GM21576 (cell line): Measurements from ENCODE around the gene SEMA3B.
"Not testable (repeated sequence)": the region's sequence is repeated elsewhere in the genome, so short reads cannot be mapped to it uniquely, and the experiment has no call there.

ENCODE experiments used
- ATAC-seq: cut with Tn5 transposase; IDR thresholded peaks from one replicate; pipeline ENCODE4 v1.9.1; 2021; ENCODE audit warnings: mild to moderate bottlenecking, moderate library complexity; ENCODE audit not compliant: unreplicated experiment

Gene SEMA3B

DNA sequence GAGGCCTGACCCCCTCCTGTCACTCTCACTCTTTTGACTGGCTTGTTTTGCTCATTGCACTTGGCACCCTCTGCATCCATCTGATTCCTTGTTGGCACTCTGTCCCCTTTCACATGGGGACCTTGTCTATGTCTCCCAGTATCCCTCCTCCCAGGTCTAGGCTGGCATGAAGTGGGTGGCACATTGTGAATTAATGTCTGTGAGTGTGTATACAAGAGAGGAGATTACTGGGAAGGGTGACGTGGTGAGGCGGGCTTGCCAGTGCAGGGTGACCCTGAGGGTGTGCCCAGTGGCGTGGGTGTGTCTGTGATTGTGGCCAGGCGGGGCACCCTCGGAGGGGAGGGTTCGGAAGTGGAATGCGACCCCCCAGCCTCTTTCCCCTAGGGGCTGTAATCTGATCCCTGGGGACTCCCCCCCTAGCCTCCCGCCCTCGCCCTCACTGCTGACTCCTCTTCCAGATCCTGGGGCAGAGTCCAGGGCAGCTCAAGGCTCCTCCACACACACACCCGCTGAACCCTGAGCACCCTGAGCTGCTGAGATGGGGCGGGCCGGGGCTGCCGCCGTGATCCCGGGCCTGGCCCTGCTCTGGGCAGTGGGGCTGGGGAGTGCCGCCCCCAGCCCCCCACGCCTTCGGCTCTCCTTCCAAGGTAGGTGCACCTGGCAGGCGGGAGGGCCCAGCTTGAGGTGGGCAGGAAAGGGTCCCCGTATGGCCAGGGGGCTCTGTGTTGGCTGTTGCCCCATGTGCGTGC lies at the start of gene SEMA3B:
Gene SEMA3B, plus strand, starts transcription at position 445 of the 749 bp plus-strand sequence. Its CDS starts 94 bp downstream, at position 539.
- no peak for ATAC-seq

DNA sequence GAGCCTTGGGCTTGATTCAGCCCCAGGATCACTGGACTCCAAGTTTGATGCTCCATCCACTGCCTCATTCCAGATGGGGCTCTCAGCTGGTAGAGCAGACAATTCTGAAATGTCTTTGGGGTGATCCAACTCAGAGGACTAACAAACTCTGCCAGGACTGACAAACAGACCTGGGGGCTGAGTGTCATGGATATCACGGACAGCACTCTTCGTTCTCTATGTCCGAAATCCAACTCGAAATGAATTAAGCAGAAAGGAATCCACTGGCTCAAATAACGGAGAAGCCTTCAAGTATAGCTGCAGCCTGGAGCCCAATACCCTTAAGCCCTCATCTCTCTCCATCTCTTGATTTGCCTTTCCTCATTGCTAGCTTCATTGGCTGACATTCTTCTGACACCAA lies 49.7 kb upstream of the SEMA3B start:
- ATAC-seq = no peak

DNA sequence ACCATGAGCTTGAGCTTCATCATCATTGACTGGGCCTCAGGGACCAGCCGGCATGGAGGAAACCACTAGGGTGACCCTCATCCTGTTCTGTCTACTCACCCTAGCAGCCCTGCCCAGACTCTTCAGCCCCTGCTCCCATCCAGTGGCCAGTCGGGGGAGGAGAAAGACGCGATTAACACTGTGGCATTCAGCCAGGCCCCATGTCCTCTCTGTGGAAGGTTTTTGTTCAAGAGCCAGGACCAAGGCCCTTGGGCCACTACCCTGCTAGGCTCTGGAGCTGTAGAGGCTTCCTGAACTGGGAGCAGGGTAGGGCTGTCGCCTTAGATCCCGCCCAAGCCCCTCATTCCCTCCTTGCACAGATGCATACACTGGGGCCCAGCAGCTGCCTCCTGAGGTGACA lies 48.8 kb upstream of the SEMA3B start:
- no peak for ATAC-seq

DNA sequence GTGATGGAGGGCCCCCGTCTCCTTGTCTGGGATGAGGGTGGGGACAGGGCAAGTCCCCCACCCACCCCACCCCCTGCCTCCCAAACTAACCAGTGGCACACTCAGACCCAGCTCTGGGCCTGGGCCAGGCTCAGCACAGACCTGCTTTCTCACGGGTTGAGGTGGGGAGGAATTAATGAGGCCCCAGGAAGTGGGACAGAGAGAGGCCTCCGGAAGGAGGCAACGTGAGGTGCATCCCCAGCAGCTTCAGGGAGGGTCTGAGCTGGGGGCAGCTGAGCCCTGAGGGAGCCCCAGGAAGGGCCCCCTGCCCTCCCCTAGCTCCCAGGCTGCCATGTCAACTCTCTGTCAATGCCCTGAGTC lies 47.9 kb upstream of the SEMA3B start:
- no peak for ATAC-seq

GRCh38 chr3:50221411-50222168 lies 47.4 kb upstream of the SEMA3B start:
- no peak for ATAC-seq

- no peak for ATAC-seq
These were observed 46.8 kb upstream of the SEMA3B start for GRCh38 chr3:50222169-50222528.

DNA sequence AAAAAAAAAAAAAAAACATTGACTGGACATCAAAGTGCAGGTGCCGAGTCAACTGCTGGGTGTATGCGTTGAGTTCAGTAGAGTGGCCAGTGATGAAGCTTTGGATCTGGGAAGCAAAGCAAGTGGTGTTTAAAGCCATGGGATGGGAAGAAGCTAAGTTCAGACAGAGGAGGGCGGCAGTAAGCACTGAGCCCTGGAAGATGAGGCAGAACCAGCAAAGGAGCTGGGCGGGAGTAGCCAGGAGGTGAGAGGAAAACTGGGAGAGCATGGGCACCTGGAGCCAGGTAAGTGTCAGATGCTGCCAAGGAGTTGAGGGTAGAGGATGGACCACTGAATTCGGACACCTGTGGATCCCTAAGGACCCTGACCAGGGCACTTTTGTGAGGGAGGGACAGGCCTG lies 44.3 kb upstream of the SEMA3B start:
- no peak for ATAC-seq

GRCh38 chr3:50226888-50227389 lies 42.0 kb upstream of the SEMA3B start:
- ATAC-seq = peak; percentile 18

GRCh38 chr3:50227390-50228183 lies 41.4 kb upstream of the SEMA3B start:
- ATAC-seq = peak; percentile 74

- ATAC-seq = not testable (repeated sequence)
These were observed 40.7 kb upstream of the SEMA3B start for GRCh38 chr3:50228184-50228763.

DNA sequence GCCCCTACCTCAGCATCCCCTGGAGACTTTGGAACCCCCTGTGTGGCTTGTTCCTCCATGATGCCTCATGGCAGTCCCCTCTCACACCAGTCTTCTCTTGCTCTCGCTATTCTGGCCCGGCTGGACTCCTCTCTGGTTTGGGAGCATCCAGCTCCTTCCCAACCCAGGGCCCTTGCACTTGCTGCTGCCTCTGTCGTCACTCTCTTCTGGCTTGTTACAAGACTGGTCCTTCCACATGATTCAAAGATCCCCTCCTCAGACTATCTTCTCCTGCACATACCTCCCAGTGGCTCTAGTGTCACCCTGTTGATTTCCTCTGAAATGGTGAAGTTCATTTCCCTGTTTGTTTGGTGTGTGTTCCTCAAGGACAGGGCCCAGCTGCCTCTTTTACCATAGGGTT lies 39.5 kb upstream of the SEMA3B start:
- ATAC-seq = no peak

DNA sequence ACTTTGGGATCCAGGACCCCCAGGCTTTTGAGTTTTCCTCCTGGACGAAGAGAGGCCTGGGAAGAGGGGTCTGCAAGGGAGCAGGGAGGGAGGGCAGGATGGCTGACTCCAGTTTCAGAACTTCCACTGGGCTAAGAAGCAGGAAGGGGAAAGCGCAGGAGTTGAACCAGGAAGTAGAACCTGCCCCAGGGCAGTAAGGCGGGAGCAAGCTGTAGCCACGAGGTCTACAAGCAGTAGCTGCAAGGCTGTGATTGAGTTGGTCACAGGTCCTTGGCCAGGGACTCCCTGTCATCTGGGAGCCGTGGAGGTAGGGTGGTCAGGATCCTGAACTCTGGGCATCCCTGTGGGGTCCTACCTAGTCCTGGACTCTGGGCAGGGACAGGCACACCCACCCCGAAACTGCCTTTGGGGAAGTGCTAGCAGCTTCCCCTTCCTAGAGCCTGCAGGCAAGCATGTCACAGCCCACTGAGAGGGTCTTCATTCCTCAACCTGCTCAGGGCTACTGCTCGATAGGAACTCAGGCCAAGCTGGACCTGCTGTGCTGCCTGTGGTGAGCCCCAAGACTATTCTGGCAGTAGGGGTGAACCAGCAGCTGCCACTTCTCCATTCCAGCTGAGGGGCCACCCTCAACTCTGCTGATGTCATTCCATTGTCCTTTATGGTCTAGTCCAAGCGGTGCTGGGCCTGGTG lies 38.7 kb upstream of the SEMA3B start:
- ATAC-seq = no peak

DNA sequence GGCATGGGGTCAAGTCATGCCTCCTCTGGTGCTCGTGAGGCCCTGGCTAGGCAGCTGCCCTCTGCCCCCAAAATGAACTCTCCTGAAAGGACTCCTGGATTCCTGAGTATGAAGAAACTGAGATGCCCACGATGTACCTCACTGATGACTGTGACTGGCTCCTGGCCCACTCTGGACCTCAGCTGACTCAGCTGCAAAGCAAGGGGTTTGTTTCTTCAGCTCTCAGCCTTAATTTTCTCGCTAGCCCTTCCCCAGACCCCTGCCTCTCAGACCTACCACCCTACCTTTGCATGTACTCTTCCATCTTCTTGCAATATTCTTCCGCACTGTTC lies 38.2 kb upstream of the SEMA3B start:
- no peak for ATAC-seq

- ATAC-seq = no peak
These were observed 37.4 kb upstream of the SEMA3B start for GRCh38 chr3:50231581-50231980.

DNA sequence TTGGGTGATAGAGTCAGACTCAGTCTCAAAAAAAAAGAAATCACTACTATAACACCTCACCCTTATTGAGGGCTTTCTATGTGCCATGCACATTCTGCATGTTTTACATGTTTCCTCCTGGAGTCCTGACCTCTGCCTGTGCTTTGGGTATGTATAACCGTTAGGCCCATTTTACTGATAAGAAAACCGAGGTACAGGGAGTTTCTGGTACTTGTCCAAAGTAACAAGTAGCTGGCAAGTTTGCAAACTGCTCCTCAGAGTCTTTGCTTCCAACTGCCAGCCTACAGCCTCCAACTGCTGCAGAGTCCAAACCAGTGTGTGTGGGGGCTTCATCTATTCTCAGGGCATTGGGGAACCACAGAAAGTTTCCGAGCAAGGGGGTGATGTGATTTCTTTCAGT lies 36.6 kb upstream of the SEMA3B start:
- no peak for ATAC-seq

- ATAC-seq = no peak
These were observed 35.8 kb upstream of the SEMA3B start for GRCh38 chr3:50233176-50233575.

DNA sequence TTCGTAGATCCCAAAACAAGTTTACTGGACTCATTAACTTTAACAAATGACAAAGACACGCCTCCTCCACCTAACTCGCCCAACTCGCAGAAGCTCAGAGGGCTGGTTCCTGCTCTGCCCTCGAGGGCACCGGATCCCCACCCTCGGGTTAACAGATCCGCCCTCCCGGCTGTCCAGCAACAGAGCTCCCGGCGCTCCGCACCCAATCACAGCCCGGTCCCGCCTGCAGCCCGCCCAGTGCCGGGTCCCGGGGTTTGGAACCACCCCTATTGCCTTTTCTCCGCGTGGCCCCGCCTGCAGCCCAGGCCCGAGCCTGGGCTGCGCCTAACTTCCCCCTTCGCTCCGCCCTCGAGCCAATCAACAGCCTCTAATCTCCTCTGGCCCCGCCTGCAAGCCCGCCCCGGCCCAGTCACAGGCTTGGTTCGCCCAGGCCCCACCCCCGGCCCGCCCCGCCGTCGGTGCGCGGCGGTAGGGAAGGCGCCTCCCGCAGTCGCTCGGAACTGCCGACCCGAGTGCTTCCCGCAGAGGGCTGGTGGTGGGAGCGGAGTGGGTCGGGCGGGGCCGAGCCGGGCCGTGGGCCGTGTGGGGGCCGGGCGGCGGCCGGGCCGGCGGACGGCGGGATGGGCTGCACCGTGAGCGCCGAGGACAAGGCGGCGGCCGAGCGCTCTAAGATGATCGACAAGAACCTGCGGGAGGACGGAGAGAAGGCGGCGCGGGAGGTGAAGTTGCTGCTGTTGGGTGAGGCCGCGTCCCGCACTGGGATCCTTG lies 33.0 kb upstream of the SEMA3B start, which contains the start of gene GNAI2:
Gene GNAI2, plus strand, starts transcription at position 489 of the 768 bp plus-strand sequence. Its CDS starts 132 bp downstream, at position 621.
- peak; percentile 91 for ATAC-seq

GRCh38 chr3:50236484-50237132 lies 32.3 kb upstream of the SEMA3B start:
- ATAC-seq = no peak

GRCh38 chr3:50237133-50237651 lies 31.8 kb upstream of the SEMA3B start:
- ATAC-seq = no peak
